SK-N-MC (cell line): ENCODE measurements around the gene LRFN2.

ENCODE experiments used
- DNase-seq: peaks from one replicate; pipeline ENCODE4 v3.0.0-alpha.2; 2011; ENCODE audit warnings: low read depth, low spot score
- H3K27ac ChIP-seq: fragments of 200-600 bp; sonication (generic); 2 replicates; pipeline ENCODE4 v1.5.1; 2016; ENCODE audit warnings: mixed run types
- H3K36me3 ChIP-seq: fragments of 200-600 bp; sonication (generic); 2 replicates; pipeline ENCODE4 v1.6.1; 2017; ENCODE audit warnings: antibody characterized with exemption, low read length, mixed read lengths; ENCODE audit not compliant: insufficient read depth
- H3K4me3 ChIP-seq: fragments of 200-600 bp; sonication (generic); 2 replicates; pipeline ENCODE4 v1.5.1; 2016
- H3K9ac ChIP-seq: fragments of 200-600 bp; sonication (generic); 2 replicates; pipeline ENCODE4 v1.8.0; 2017; ENCODE audit warnings: mixed run types, mixed read lengths; ENCODE audit not compliant: insufficient read length
- H3K9me3 ChIP-seq: fragments of 200-600 bp; sonication (generic); 2 replicates; pipeline ENCODE4 v1.6.1; 2017; ENCODE audit warnings: low read depth, mild to moderate bottlenecking, antibody characterized with exemption, low read length, moderate library complexity, mixed read lengths
- EZH2 ChIP-seq: fragments of 200-600 bp; sonication (generic); IDR thresholded peaks from one replicate; pipeline ENCODE4 v1.6.1; 2017; ENCODE audit warnings: antibody characterized with exemption
- FOXP2 ChIP-seq: optimal IDR thresholded peaks from 2 replicates; pipeline ENCODE3; 2011; ENCODE audit warnings: mild to moderate bottlenecking, moderate library complexity; ENCODE audit not compliant: insufficient read depth; ENCODE audit errors: extremely low read length, control extremely low read depth
- POLR2AphosphoS5 ChIP-seq: IDR thresholded peaks from 2 replicates; pipeline ENCODE4 v1.6.1; 2012; ENCODE audit warnings: mild to moderate bottlenecking, low read depth, low read length, borderline replicate concordance

LRFN2 gene

GRCh38 chr6:40542175-40542764, 44.9 kb downstream of the LRFN2 start:
- H3K36me3 ChIP-seq: no peaks in the 10 kb centered on the region
- no peak for TF ChIP-seq EZH2
- TF ChIP-seq FOXP2: no peak
- TF ChIP-seq POLR2AphosphoS5: no peak
- no peak overlapping the region for H3K27ac ChIP-seq
- no peak for DNase-seq
- H3K9me3 ChIP-seq: no peaks in the 10 kb centered on the region
- H3K9ac ChIP-seq: no peak overlapping the region
- no peak overlapping the region for H3K4me3 ChIP-seq

- TF ChIP-seq POLR2AphosphoS5 (no peak), FOXP2 (no peak), EZH2 (no peak)
Measured at GRCh38 chr6:40541556-40542174, 45.5 kb downstream of the LRFN2 start.

GRCh38 chr6:40540790-40541189, 46.4 kb downstream of the LRFN2 start:
- no peak overlapping the region for H3K27ac ChIP-seq
- TF ChIP-seq EZH2 (no peak), POLR2AphosphoS5 (no peak), FOXP2 (no peak)
- H3K36me3 ChIP-seq: no peaks in the 10 kb centered on the region
- no peak overlapping the region for H3K9ac ChIP-seq
- no peak overlapping the region for H3K4me3 ChIP-seq
- DNase-seq: no peak
- no peaks in the 10 kb centered on the region for H3K9me3 ChIP-seq

More at GRCh38 chr6:40541556-40542174, 45.5 kb downstream of the LRFN2 start:
- Histone ChIP-seq H3K9ac (no peak overlapping the region), H3K36me3 (no peaks in the 10 kb centered on the region), H3K27ac (no peak overlapping the region), H3K4me3 (no peak overlapping the region), H3K9me3 (no peaks in the 10 kb centered on the region)
- no peak for DNase-seq

DNA sequence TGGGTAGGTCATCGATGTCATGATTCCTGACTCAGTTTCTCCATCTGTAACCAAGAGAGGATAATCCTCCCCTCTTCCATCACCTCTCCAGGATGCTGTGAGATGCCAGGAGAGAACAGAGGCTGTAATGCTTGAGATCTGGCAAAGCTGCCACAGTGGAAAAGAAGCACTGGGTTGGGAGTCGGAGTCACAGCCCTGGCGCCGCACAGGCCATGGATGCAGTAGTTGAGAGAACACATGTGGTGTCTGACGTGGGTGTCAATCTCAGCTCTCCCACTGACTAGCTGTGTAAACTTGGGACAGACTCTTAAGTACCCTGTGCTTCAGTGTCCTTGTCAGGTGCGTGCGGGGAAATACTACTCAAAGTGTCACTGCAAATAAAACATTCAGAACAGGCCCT, 47.3 kb downstream of the LRFN2 start:
- TF ChIP-seq POLR2AphosphoS5: no peak
- no peak for TF ChIP-seq EZH2
- no peak for TF ChIP-seq FOXP2
- DNase-seq: no peak
- no peak overlapping the region for H3K27ac ChIP-seq
- H3K9me3 ChIP-seq: no peaks in the 10 kb centered on the region
- no peak overlapping the region for H3K9ac ChIP-seq
- no peaks in the 10 kb centered on the region for H3K36me3 ChIP-seq
- H3K4me3 ChIP-seq: no peak overlapping the region

- Histone ChIP-seq H3K4me3 (no peak overlapping the region), H3K9ac (no peak overlapping the region), H3K9me3 (no peaks in the 10 kb centered on the region), H3K36me3 (no peaks in the 10 kb centered on the region), H3K27ac (no peak overlapping the region)
- TF ChIP-seq EZH2 (no peak), FOXP2 (no peak), POLR2AphosphoS5 (no peak)
- no peak for DNase-seq
Measured at GRCh38 chr6:40538556-40538955, 48.6 kb downstream of the LRFN2 start.

DNA sequence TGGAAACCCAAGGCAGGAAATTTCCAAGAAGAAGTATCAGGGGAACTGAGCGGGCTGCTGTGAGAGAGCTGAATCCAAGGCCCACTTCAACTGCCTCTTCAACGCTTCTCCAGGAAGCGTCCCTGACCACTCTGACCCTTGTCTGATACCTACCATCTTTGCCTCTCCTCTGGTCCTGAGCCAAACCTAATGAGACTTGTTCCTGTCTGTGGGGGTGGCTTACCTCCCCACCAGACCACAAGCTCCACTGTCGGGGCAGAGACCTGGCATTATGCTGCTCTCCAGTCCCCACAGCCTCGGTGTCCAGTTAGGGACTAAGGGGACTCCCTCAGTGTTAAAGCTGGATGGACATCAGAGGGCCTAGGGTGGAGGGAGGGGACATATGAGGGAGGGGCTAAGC, 49.7 kb downstream of the LRFN2 start:
- TF ChIP-seq EZH2: no peak
- Histone ChIP-seq H3K9me3 (no peaks in the 10 kb centered on the region), H3K9ac (no peak overlapping the region), H3K4me3 (no peak overlapping the region), H3K36me3 (no peaks in the 10 kb centered on the region), H3K27ac (no peak overlapping the region)
- no peak for DNase-seq

GRCh38 chr6:40536442-40536841, 50.7 kb downstream of the LRFN2 start:
- no peaks in the 10 kb centered on the region for H3K9me3 ChIP-seq
- no peaks in the 10 kb centered on the region for H3K36me3 ChIP-seq

GRCh38 chr6:40535819-40536380, 51.3 kb downstream of the LRFN2 start:
- no peak overlapping the region for H3K4me3 ChIP-seq
- no peaks in the 10 kb centered on the region for H3K9me3 ChIP-seq
- no peak for TF ChIP-seq FOXP2
- TF ChIP-seq EZH2: no peak
- no peak for TF ChIP-seq POLR2AphosphoS5
- no peaks in the 10 kb centered on the region for H3K36me3 ChIP-seq
- H3K27ac ChIP-seq: no peak overlapping the region
- DNase-seq: no peak
- no peak overlapping the region for H3K9ac ChIP-seq

More at GRCh38 chr6:40536442-40536841, 50.7 kb downstream of the LRFN2 start:
- Histone ChIP-seq H3K4me3 (no peak overlapping the region), H3K9ac (no peak overlapping the region), H3K27ac (no peak overlapping the region)
- TF ChIP-seq EZH2: no peak
- no peak for TF ChIP-seq FOXP2
- no peak for TF ChIP-seq POLR2AphosphoS5
- DNase-seq: no peak
